Body of pancreas (tissue), 4 donors: ENCODE measurements around the gene DUSP16.

Source experiments
- POLR2A ChIP-seq, 3 donors: fragments of 450-650 bp; IDR thresholded peaks; one replicate each; pipeline ENCODE4 v1.6.1; 2016; ENCODE audit warnings: antibody characterized with exemption in 3 of 3, mild to moderate bottlenecking in 2 of 3
- TF ChIP-seq, protein P1 (sequence below), 7 experiments: fragments of 450-650 bp in 4 of 7; fragments of 200-600 bp in 3 of 7; sonication (generic) in 3 of 7; IDR thresholded peaks; one replicate each; pipeline ENCODE4 v1.5.1; 2016 to 2019; ENCODE audit warnings: antibody characterized with exemption in 7 of 7

- TF ChIP-seq, protein P1, sequence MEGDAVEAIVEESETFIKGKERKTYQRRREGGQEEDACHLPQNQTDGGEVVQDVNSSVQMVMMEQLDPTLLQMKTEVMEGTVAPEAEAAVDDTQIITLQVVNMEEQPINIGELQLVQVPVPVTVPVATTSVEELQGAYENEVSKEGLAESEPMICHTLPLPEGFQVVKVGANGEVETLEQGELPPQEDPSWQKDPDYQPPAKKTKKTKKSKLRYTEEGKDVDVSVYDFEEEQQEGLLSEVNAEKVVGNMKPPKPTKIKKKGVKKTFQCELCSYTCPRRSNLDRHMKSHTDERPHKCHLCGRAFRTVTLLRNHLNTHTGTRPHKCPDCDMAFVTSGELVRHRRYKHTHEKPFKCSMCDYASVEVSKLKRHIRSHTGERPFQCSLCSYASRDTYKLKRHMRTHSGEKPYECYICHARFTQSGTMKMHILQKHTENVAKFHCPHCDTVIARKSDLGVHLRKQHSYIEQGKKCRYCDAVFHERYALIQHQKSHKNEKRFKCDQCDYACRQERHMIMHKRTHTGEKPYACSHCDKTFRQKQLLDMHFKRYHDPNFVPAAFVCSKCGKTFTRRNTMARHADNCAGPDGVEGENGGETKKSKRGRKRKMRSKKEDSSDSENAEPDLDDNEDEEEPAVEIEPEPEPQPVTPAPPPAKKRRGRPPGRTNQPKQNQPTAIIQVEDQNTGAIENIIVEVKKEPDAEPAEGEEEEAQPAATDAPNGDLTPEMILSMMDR (IDR thresholded peaks at IDR 0.05) = no peak
- no peak for TF ChIP-seq POLR2A (IDR thresholded peaks at IDR 0.05)
Measured at GRCh38 chr12:12425616-12426015, 137.0 kb downstream of the DUSP16 start.
